Esophagus muscularis mucosa (tissue), 4 donors: ENCODE measurements around the gene AGXT. TPM values are rescaled to one million over a fixed set of nuclear protein-coding genes. Genes with fewer than 3 reads are reported as not detected.

Experiments
- DNase-seq: peaks from one replicate; pipeline ENCODE4 v3.0.0-alpha.2; 2017; ENCODE audit errors: extremely low spot score
- H3K27ac ChIP-seq, 4 donors: fragments of 200-600 bp; sonication (generic); replicated peaks in 1 of 4; 1 replicate in 3 of 4; 2 replicates in 1 of 4; pipeline ENCODE4 v1.5.1; 2016 to 2019; ENCODE audit warnings: mild to moderate bottlenecking in 1 of 4
- H3K27me3 ChIP-seq, 4 donors: fragments of 200-600 bp; sonication (generic); one replicate each; pipeline versions ENCODE4 v1.5.1 to v1.6.0; 2016 to 2019
- H3K36me3 ChIP-seq, 4 donors: fragments of 200-600 bp; sonication (generic); one replicate each; pipeline ENCODE4 v1.5.1; 2016 to 2019
- H3K4me1 ChIP-seq, 4 donors: fragments of 200-600 bp; sonication (generic); one replicate each; pipeline ENCODE4 v1.5.1; 2016 to 2019
- H3K4me3 ChIP-seq, 4 donors: fragments of 200-600 bp; sonication (generic); 1 replicate in 2 of 4; 2 replicates in 2 of 4; pipeline ENCODE4 v1.5.1; 2016 to 2019; ENCODE audit warnings: mild to moderate bottlenecking in 4 of 4, moderate library complexity in 1 of 4
- H3K9me3 ChIP-seq, 4 donors: fragments of 200-600 bp; sonication (generic); 1 replicate in 3 of 4; 2 replicates in 1 of 4; pipeline ENCODE4 v1.5.1; 2016 to 2019
- EP300 ChIP-seq: sonication (generic); formaldehyde crosslinking; IDR thresholded peaks from one replicate; pipeline ENCODE4 v1.6.1; 2017; ENCODE audit warnings: antibody characterized with exemption
- POLR2A ChIP-seq: fragments of 450-650 bp; IDR thresholded peaks from one replicate; pipeline ENCODE4 v1.6.1; 2017; ENCODE audit warnings: antibody characterized with exemption, moderate library complexity, mild to moderate bottlenecking, low read depth
- POLR2AphosphoS5 ChIP-seq, 2 donors: sonication (generic); formaldehyde crosslinking; IDR thresholded peaks; one replicate each; pipeline ENCODE4 v1.6.1; 2017; ENCODE audit warnings: antibody characterized with exemption in 2 of 2
- WGBS: methylation state at CpG from one replicate; pipeline ENCODE4 v1.1.5; 2018; 5-methylcytosine and 5-hydroxymethylcytosine counted together
- intact Hi-C: fragments of 100-400 bp; cut with DNase I; formaldehyde crosslinking; loops from one replicate; pipeline ENCODE4 v1.15.1; 2023
- total RNA-seq, 4 donors: library from RNA; depleted of rRNA; stranded (reverse); fragments of >200 nt; gene quantifications; one replicate each; pipeline versions ENCODE4 v1.1.0 to v1.2.1, GENCODE V29; 2016
- TF ChIP-seq, protein P1 (sequence below), 3 experiments: fragments of 200-600 bp in 2 of 3; fragments of 450-650 bp in 1 of 3; sonication (generic) in 2 of 3; IDR thresholded peaks; one replicate each; pipeline ENCODE4 v1.5.1; 2017 to 2019; ENCODE audit warnings: antibody characterized with exemption in 3 of 3, mild to moderate bottlenecking in 2 of 3, moderate library complexity in 1 of 3

Gene AGXT
- total RNA-seq, 4 donors from 2014 or later, result not detected

DNA sequence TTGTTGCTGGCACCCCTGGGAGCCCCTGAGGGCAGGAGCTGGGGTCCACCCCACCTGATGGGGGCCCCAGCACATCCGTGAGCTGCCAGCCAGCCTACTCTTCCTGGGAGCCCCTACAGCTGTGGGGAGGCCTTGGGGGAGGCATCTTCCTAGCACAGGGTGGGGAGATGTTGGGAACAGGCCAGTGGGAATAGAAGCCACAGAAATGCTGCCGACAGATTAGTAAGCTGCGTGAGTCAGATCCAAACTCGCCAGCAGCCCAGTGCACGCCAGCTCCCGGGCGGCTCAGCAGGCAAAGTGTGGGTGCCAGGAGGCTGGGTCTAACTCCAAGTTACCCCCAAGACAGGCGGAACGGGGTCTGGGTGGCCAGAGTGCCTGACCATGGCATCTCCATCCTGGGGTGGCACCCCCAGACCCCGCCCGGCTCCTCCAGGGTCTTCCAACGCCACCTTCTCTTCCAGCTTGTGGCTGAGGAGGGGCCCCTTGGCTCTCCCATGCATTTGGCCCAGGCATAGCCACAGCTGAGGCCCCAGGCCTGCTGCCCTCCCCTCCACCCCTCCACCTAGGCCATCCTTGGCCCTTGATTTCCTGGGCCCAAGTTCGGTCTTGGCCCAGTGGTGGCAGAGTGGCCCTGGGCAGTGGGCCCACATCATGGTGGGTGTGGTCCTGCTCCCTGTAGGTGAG is 52.8 kb downstream of the AGXT start:
- H3K36me3 ChIP-seq, result no peaks in the 10 kb centered on the region
- intact Hi-C loops, result no loop called here
- 93% methylated on average over 3 of the region's 13 CpGs for WGBS
- H3K4me3 ChIP-seq, result no peak overlapping the region
- H3K4me1 ChIP-seq, result peaks cover 7 to 22% (median 11%) of the 10 kb centered on the region in 4 donors
- no peak for DNase-seq
- no peak for TF ChIP-seq POLR2AphosphoS5 (IDR thresholded peaks at IDR 0.05)
- no peak for TF ChIP-seq EP300
- no peak for TF ChIP-seq POLR2A
- TF ChIP-seq, protein P1, sequence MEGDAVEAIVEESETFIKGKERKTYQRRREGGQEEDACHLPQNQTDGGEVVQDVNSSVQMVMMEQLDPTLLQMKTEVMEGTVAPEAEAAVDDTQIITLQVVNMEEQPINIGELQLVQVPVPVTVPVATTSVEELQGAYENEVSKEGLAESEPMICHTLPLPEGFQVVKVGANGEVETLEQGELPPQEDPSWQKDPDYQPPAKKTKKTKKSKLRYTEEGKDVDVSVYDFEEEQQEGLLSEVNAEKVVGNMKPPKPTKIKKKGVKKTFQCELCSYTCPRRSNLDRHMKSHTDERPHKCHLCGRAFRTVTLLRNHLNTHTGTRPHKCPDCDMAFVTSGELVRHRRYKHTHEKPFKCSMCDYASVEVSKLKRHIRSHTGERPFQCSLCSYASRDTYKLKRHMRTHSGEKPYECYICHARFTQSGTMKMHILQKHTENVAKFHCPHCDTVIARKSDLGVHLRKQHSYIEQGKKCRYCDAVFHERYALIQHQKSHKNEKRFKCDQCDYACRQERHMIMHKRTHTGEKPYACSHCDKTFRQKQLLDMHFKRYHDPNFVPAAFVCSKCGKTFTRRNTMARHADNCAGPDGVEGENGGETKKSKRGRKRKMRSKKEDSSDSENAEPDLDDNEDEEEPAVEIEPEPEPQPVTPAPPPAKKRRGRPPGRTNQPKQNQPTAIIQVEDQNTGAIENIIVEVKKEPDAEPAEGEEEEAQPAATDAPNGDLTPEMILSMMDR (IDR thresholded peaks at IDR 0.05), result no peak
- H3K9me3 ChIP-seq, result no peaks in the 10 kb centered on the region
- no peak overlapping the region for H3K27ac ChIP-seq
- peaks cover 0 to 35% (median 0%) of the 10 kb centered on the region in 4 donors for H3K27me3 ChIP-seq

DNA sequence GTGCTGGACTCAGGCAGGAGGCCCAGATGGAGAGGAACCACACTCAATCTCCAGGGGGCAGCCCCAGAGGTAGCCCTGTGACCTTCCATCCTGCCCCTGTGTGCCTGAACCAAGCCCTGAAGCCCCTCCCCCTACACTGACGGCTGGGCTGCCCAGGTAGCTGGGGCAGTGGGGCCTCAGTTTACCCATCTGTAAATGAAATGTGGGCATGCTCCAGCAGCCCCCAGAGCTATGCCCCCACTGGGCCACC is 53.3 kb downstream of the AGXT start:
- intact Hi-C loops, result no loop called here
- Histone ChIP-seq H3K27me3 (peaks cover 0 to 31% (median 0%) of the 10 kb centered on the region in 4 donors), H3K4me3 (no peak overlapping the region), H3K27ac (no peak overlapping the region), H3K4me1 (peaks cover 3 to 22% (median 10%) of the 10 kb centered on the region in 4 donors), H3K36me3 (no peaks in the 10 kb centered on the region), H3K9me3 (no peaks in the 10 kb centered on the region)
- WGBS, result no CpG with 5 or more reads among the region's 1 CpG
- DNase-seq, result no peak
- TF ChIP-seq POLR2A, result no peak
- no peak for TF ChIP-seq POLR2AphosphoS5 (IDR thresholded peaks at IDR 0.05)
- TF ChIP-seq EP300, result no peak
- TF ChIP-seq, protein P1 (IDR thresholded peaks at IDR 0.05), result no peak

DNA sequence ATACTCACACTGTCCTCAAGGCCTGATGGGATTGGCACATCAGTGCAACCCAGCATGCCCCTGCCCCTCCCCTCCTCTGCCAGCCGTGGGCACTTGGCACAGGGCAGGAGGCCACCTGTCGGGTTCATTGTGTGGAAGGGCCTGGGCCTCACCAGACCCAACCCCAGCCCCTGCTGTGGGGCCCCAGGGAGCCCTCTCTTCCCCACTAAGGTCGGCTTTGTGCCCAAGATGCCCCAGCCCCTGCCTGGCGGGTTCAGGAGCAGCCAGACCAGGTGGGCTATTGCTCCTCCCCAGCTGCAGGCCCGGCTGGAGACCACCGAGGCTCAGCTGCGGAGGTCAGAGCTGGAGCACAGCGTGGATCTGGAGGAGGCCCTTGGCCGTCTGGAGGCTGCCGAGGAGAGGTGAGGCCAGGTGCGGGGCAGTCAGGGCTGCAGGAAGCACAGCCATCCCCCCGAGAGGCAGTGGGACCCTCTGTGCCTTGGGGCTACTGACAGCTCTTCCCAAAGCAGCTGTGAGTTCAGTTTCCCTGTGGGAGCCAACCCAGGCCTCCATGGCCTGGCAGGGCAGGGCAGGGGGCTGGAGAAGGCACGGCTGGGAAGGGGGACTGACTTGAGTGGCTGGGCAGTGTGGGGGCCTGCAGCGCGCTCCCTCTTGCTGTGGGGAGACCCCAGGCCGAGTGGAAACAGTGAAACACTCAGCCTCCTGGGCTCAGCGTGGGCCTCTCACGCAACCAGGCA is 53.8 kb downstream of the AGXT start:
- Histone ChIP-seq H3K4me3 (no peak overlapping the region), H3K27ac (no peak overlapping the region), H3K4me1 (peaks cover 0 to 21% (median 12%) of the 10 kb centered on the region in 4 donors), H3K27me3 (peaks cover 0 to 26% (median 0%) of the 10 kb centered on the region in 4 donors), H3K9me3 (no peaks in the 10 kb centered on the region), H3K36me3 (no peaks in the 10 kb centered on the region)
- 80% methylated on average over 2 of the region's 18 CpGs for WGBS
- intact Hi-C loops, result no loop called here
- DNase-seq, result no peak
- TF ChIP-seq, protein P1 (IDR thresholded peaks at IDR 0.05), result no peak
- no peak for TF ChIP-seq EP300
- TF ChIP-seq POLR2AphosphoS5 (IDR thresholded peaks at IDR 0.05), result no peak
- no peak for TF ChIP-seq POLR2A

DNA sequence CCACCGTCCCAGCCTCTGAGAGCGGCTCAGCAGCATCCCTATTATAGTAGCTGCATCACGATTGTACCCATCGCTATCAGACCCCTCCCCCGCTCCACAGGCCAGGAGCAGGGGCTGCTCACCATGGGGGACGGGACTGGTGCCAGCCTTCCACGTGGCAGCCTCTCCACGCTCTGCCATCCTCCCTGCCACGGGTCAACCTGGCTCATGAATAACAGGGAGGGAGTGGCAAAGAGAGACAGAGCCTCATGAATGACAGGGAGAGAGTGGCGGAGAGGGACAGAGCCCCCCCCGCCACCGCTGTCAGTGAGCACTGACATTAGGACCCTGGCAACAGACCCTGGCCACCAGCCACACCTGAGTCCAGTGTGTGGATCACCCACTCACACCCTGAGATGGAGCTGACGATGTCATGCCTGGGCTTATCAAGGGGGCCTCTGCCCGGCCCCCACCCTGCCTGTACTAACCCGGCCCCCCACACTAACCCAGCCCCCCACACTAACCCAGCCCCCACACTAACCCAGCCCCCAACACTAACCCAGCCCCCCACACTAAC is 54.4 kb downstream of the AGXT start:
- Histone ChIP-seq H3K27ac (no peak overlapping the region), H3K4me3 (no peak overlapping the region), H3K9me3 (no peaks in the 10 kb centered on the region), H3K4me1 (peaks cover 0 to 21% (median 12%) of the 10 kb centered on the region in 4 donors), H3K27me3 (peaks cover 0 to 19% (median 0%) of the 10 kb centered on the region in 4 donors), H3K36me3 (no peaks in the 10 kb centered on the region)
- intact Hi-C loops, result no loop called here
- DNase-seq, result no peak
- TF ChIP-seq, protein P1 (IDR thresholded peaks at IDR 0.05), result no peak
- TF ChIP-seq POLR2AphosphoS5 (IDR thresholded peaks at IDR 0.05) (no peak), EP300 (no peak), POLR2A (no peak)
- WGBS, result 69% methylated on average over 10 of the region's 15 CpGs
